Progenitor cell of endocrine pancreas (in vitro differentiated cells): ENCODE results near the gene SNTG2. TPM values are rescaled to one million over a fixed set of nuclear protein-coding genes. Genes with fewer than 3 reads are reported as not detected.

Experiments
- DNase-seq: peaks from one replicate; pipeline ENCODE4 v3.0.0; 2021; ENCODE audit warnings: low spot score; ENCODE audit not compliant: unreplicated experiment
- H3K27ac Mint-ChIP-seq: 2 replicates; pipeline ENCODE4 v1.8.0; 2021; ENCODE audit warnings: mild to moderate bottlenecking, moderate library complexity, mixed read lengths
- H3K27me3 Mint-ChIP-seq: 2 replicates; pipeline ENCODE4 v1.8.0; 2021; ENCODE audit warnings: mixed read lengths
- H3K36me3 Mint-ChIP-seq: 2 replicates; pipeline ENCODE4 v1.8.0; 2022; ENCODE audit warnings: mixed read lengths; ENCODE audit not compliant: insufficient read depth
- H3K4me1 Mint-ChIP-seq: 2 replicates; pipeline ENCODE4 v1.8.0; 2021; ENCODE audit warnings: low read depth, mixed read lengths
- H3K4me3 Mint-ChIP-seq: 2 replicates; pipeline ENCODE4 v1.8.0; 2021; ENCODE audit warnings: low read depth, mild to moderate bottlenecking, moderate library complexity, mixed read lengths
- H3K9me3 Mint-ChIP-seq: 2 replicates; pipeline ENCODE4 v1.8.0; 2021; ENCODE audit warnings: low read depth, mixed read lengths
- total RNA-seq: library from RNA; stranded (reverse); gene quantifications from 2 replicates; pipeline ENCODE4 v1.2.1, GENCODE V29; 2021
- TF ChIP-seq, protein P1 (sequence below): fragments of 200-600 bp; sonication (generic); IDR thresholded peaks from one replicate; pipeline ENCODE4 v1.5.0; 2021; ENCODE audit warnings: antibody characterized with exemption, mild to moderate bottlenecking; ENCODE audit not compliant: unreplicated experiment

Gene SNTG2
- total RNA-seq, 1 donor from 2014 or later: 0.50 TPM

DNA sequence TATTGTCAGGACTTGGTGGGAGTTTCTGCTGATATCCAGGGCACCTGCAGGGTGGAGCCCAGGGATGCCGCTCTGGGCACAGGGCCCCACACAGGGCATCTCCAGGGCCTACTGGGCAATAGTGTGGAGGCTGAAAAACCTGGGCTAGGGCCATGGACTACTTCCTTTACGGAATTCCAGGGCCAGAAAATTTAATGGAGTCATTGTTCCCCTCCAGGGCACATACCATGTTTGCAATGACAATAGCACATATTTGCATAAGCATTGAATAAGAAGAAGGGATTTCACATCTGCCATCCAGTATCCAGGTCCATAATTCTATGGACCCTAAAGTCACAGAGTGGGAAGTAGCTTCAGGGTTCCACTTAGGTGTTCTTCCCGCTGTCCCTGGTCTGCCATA lies 358.9 kb downstream of the SNTG2 start:
- no peaks in the 10 kb centered on the region for H3K4me1 Mint-ChIP-seq
- no peak overlapping the region for H3K4me3 Mint-ChIP-seq
- no peak for DNase-seq

DNA sequence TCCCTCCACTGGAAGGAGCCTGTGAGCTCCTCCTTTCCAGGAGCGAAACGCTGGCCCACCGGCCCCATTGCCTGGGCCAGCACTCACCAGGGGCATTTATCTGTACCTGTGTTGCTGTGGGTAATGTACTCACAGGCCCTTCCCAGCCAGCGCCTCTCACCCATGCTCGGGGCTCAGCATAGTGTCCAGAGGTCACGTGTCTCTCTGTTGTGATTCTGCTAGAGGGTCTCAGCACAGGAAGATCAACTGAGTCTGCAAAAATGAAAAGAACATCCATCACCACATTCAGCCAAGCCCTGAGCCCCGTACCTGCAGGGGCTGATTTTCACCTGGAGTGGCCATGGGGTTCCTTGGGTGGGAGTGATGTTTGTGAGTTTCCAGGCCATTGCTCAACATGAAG lies 359.6 kb downstream of the SNTG2 start:
- H3K9me3 Mint-ChIP-seq: no peaks in the 10 kb centered on the region
- no peak overlapping the region for H3K4me3 Mint-ChIP-seq
- DNase-seq: no peak
- H3K27me3 Mint-ChIP-seq: no peaks in the 10 kb centered on the region
- TF ChIP-seq, protein P1, sequence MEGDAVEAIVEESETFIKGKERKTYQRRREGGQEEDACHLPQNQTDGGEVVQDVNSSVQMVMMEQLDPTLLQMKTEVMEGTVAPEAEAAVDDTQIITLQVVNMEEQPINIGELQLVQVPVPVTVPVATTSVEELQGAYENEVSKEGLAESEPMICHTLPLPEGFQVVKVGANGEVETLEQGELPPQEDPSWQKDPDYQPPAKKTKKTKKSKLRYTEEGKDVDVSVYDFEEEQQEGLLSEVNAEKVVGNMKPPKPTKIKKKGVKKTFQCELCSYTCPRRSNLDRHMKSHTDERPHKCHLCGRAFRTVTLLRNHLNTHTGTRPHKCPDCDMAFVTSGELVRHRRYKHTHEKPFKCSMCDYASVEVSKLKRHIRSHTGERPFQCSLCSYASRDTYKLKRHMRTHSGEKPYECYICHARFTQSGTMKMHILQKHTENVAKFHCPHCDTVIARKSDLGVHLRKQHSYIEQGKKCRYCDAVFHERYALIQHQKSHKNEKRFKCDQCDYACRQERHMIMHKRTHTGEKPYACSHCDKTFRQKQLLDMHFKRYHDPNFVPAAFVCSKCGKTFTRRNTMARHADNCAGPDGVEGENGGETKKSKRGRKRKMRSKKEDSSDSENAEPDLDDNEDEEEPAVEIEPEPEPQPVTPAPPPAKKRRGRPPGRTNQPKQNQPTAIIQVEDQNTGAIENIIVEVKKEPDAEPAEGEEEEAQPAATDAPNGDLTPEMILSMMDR: no peak
- H3K36me3 Mint-ChIP-seq: no peaks in the 10 kb centered on the region
- no peaks in the 10 kb centered on the region for H3K4me1 Mint-ChIP-seq
- no peak overlapping the region for H3K27ac Mint-ChIP-seq

More for the DNA sequence above, 358.9 kb downstream of the SNTG2 start:
- H3K27me3 Mint-ChIP-seq: no peaks in the 10 kb centered on the region
- no peak overlapping the region for H3K27ac Mint-ChIP-seq
- H3K36me3 Mint-ChIP-seq: no peaks in the 10 kb centered on the region
- TF ChIP-seq, protein P1: no peak
- no peaks in the 10 kb centered on the region for H3K9me3 Mint-ChIP-seq

DNA sequence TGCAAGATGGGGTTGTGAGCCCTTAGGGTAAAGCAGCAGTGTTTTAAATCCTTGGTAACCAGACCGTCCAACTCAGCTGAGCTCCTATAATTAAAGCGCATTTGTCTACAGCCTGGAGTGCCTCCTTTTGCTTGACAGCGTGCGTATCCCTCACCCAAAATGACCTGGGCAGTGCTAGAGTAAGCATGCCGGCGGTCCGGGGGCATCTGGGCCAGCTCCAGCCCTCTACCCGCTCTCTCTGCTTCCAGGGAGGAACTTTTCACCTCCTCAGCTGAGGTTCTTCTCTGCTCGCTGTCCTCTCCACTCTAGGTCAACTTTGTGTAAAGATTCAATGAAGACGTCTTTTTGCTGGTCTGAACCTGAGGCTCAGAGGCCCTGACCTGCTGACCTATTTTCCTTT lies 360.2 kb downstream of the SNTG2 start:
- Mint-ChIP-seq H3K27me3 (no peaks in the 10 kb centered on the region), H3K36me3 (no peaks in the 10 kb centered on the region)

DNA sequence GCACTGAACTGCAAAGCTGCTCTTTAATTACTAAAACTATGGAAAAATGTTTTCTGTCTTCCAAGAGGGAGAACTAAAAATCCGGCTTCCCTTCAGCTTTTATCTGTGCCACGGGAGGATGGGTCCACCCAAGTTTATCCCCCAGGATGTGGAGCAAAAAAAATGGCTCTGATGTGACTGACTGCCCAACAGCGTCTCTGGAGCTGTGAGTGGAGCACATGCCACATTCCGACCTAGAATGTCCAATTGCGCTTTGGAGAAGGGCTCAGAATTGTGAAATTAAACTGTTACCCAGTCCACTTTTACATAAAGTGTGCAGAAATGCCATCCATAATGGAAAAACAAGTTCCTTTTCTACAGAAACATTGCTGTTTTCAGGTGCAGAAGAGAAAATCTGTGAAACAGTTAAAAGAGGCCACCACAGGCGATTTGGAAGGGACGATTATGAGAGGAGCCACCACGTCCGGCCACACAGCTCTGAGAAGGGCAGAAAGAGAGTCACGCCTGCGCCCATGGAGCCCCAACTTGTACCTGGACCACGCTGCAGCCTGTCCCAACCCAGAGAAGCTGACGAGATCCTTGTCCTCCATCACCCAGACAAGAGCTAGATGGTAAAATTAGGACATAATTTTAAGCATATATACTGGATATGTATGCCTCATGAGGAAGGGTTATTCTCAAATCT lies 362.7 kb downstream of the SNTG2 start:
- no peaks in the 10 kb centered on the region for H3K9me3 Mint-ChIP-seq
- DNase-seq: no peak
- H3K36me3 Mint-ChIP-seq: no peaks in the 10 kb centered on the region
- H3K27me3 Mint-ChIP-seq: peaks cover 2% of the 10 kb centered on the region
- H3K4me1 Mint-ChIP-seq: no peaks in the 10 kb centered on the region
- TF ChIP-seq, protein P1: no peak
- H3K27ac Mint-ChIP-seq: no peak overlapping the region
- H3K4me3 Mint-ChIP-seq: no peak overlapping the region

More for the DNA sequence above, 360.2 kb downstream of the SNTG2 start:
- H3K4me3 Mint-ChIP-seq: no peak overlapping the region
- H3K9me3 Mint-ChIP-seq: no peaks in the 10 kb centered on the region
- no peak for DNase-seq
- TF ChIP-seq, protein P1: no peak
- H3K27ac Mint-ChIP-seq: no peak overlapping the region
- no peaks in the 10 kb centered on the region for H3K4me1 Mint-ChIP-seq

DNA sequence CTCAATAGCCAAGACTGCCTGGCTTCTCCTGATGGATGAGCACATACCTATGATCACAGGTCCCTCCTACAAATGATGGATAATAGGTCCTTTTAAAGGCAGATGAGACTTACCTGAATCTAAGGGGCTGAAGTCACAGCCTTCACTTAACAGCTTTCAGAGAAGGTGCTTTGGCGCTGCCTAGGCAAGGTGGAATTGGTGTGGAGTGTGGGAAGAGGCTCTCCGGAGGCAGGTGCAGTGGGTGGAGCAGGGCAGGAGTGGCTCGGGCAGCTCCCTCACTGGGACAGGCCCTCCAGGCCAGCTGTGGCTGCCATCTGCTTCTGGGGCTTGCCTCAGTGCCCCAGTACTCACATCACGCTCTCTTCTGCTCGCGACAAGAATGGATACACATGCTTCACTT lies 363.6 kb downstream of the SNTG2 start:
- no peaks in the 10 kb centered on the region for H3K36me3 Mint-ChIP-seq
- TF ChIP-seq, protein P1: no peak
- H3K4me1 Mint-ChIP-seq: no peaks in the 10 kb centered on the region
- no peak overlapping the region for H3K4me3 Mint-ChIP-seq
- no peak for DNase-seq
- H3K9me3 Mint-ChIP-seq: no peaks in the 10 kb centered on the region
- no peak overlapping the region for H3K27ac Mint-ChIP-seq
- H3K27me3 Mint-ChIP-seq: peaks cover 3% of the 10 kb centered on the region
